Ishikawa (cell line): ENCODE measurements around the gene LRRC56.
A peak's percentile ranks its signal among the peaks of the same experiment; 100 is the strongest.

Experiments
- CEBPB ChIP-seq: IDR thresholded peaks from 2 replicates; pipeline ENCODE4 v1.6.1; 2012
- CREB1 ChIP-seq: IDR thresholded peaks from 2 replicates; pipeline ENCODE4 v1.6.1; 2012; ENCODE audit warnings: low read depth
- EGR1 ChIP-seq: IDR thresholded peaks from 2 replicates; pipeline ENCODE4 v1.6.1; 2012
- EP300 ChIP-seq: IDR thresholded peaks from 2 replicates; pipeline ENCODE4 v1.6.1; 2012; ENCODE audit warnings: borderline replicate concordance
- FOXM1 ChIP-seq: IDR thresholded peaks from 2 replicates; pipeline ENCODE4 v1.6.1; 2012; ENCODE audit warnings: low read depth, borderline replicate concordance
- MAX ChIP-seq: IDR thresholded peaks from 2 replicates; pipeline ENCODE4 v1.6.1; 2012
- NFIC ChIP-seq: IDR thresholded peaks from 2 replicates; pipeline ENCODE4 v1.6.1; 2012
- RAD21 ChIP-seq: IDR thresholded peaks from 2 replicates; pipeline ENCODE4 v1.6.1; 2012; ENCODE audit warnings: low read depth
- TAF1 ChIP-seq: IDR thresholded peaks from 2 replicates; pipeline ENCODE4 v1.6.1; 2012; ENCODE audit warnings: low read depth, mild to moderate bottlenecking
- TCF12 ChIP-seq: IDR thresholded peaks from 2 replicates; pipeline ENCODE4 v1.6.1; 2012; ENCODE audit warnings: low read depth
- TEAD4 ChIP-seq: IDR thresholded peaks from 2 replicates; pipeline ENCODE4 v1.6.1; 2012
- USF1 ChIP-seq: IDR thresholded peaks from 2 replicates; pipeline ENCODE4 v1.6.1; 2012
- YY1 ChIP-seq: IDR thresholded peaks from 2 replicates; pipeline ENCODE4 v1.6.1; 2012; ENCODE audit warnings: low read depth
- ZBTB7A ChIP-seq: IDR thresholded peaks from 2 replicates; pipeline ENCODE4 v1.6.1; 2012; ENCODE audit warnings: low read depth
- TF ChIP-seq, protein P1 (sequence below): IDR thresholded peaks from 2 replicates; pipeline ENCODE4 v1.6.1; 2012; ENCODE audit warnings: low read depth, mild to moderate bottlenecking

LRRC56 gene

GRCh38 chr11:551131-551530 is 13.8 kb downstream of the LRRC56 start:
- TF ChIP-seq RAD21 (no peak), TAF1 (no peak), TEAD4 (no peak), CREB1 (no peak)
- TF ChIP-seq, protein P1, sequence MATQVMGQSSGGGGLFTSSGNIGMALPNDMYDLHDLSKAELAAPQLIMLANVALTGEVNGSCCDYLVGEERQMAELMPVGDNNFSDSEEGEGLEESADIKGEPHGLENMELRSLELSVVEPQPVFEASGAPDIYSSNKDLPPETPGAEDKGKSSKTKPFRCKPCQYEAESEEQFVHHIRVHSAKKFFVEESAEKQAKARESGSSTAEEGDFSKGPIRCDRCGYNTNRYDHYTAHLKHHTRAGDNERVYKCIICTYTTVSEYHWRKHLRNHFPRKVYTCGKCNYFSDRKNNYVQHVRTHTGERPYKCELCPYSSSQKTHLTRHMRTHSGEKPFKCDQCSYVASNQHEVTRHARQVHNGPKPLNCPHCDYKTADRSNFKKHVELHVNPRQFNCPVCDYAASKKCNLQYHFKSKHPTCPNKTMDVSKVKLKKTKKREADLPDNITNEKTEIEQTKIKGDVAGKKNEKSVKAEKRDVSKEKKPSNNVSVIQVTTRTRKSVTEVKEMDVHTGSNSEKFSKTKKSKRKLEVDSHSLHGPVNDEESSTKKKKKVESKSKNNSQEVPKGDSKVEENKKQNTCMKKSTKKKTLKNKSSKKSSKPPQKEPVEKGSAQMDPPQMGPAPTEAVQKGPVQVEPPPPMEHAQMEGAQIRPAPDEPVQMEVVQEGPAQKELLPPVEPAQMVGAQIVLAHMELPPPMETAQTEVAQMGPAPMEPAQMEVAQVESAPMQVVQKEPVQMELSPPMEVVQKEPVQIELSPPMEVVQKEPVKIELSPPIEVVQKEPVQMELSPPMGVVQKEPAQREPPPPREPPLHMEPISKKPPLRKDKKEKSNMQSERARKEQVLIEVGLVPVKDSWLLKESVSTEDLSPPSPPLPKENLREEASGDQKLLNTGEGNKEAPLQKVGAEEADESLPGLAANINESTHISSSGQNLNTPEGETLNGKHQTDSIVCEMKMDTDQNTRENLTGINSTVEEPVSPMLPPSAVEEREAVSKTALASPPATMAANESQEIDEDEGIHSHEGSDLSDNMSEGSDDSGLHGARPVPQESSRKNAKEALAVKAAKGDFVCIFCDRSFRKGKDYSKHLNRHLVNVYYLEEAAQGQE = no peak

- TF ChIP-seq TAF1 (no peak), TEAD4 (no peak)
Observed at GRCh38 chr11:551596-551995, 14.3 kb downstream of the LRRC56 start.

GRCh38 chr11:553083-553987 is 16.0 kb downstream of the LRRC56 start:
- TF ChIP-seq CEBPB = no peak
- TF ChIP-seq TCF12 = no peak
- no peak for TF ChIP-seq MAX
- TF ChIP-seq TAF1 = no peak
- TF ChIP-seq, protein P1 = no peak

GRCh38 chr11:553988-554340 is 16.6 kb downstream of the LRRC56 start:
- no peak for TF ChIP-seq CEBPB
- TF ChIP-seq NFIC = peak; percentile 41; the same call in 1 of the 2 replicates
- no peak for TF ChIP-seq EP300
- no peak for TF ChIP-seq FOXM1
- TF ChIP-seq, protein P1 = no peak
- TF ChIP-seq RAD21 = no peak
- TF ChIP-seq ZBTB7A = no peak; the same call in 1 of the 2 replicates
- TF ChIP-seq USF1 = no peak

GRCh38 chr11:554428-555226 is 17.3 kb downstream of the LRRC56 start:
- TF ChIP-seq TEAD4 (no peak), TAF1 (no peak), CEBPB (no peak), USF1 (no peak), RAD21 (peak; percentile 79), MAX (peak; percentile 57; the same call in 1 of the 2 replicates), CREB1 (no peak), NFIC (no peak), YY1 (no peak), EGR1 (peak; percentile 52; the same call in 1 of the 2 replicates), EP300 (no peak), ZBTB7A (peak; percentile 81), TCF12 (no peak), FOXM1 (no peak)
- TF ChIP-seq, protein P1 = no peak
